CD14-positive monocyte (primary cell): Measurements from ENCODE around the gene DTNB. TPM values are rescaled to one million over a fixed set of nuclear protein-coding genes. Genes with fewer than 3 reads are reported as not detected.

ENCODE experiments used
- DNase-seq, 3 donors: peaks; one replicate each; pipeline ENCODE4 v3.0.0-alpha.2; 2011 to 2022
- H2AFZ ChIP-seq: 2 replicates; pipeline ENCODE4 v1.6.0; 2012; ENCODE audit warnings: mild to moderate bottlenecking, low read depth, low read length, inconsistent platforms; ENCODE audit not compliant: insufficient read depth, poor library complexity, severe bottlenecking
- H3K27ac ChIP-seq, 2 donors: 1 replicate in 1 of 2; 2 replicates in 1 of 2; pipeline ENCODE4 v1.5.1; 2012 to 2013; ENCODE audit warnings: low read length in 2 of 2, control low read depth in 1 of 2, inconsistent platforms in 1 of 2, low read depth in 1 of 2, mild to moderate bottlenecking in 1 of 2
- H3K27me3 ChIP-seq, 2 donors: one replicate each; pipeline versions ENCODE4 v1.6.0 to v1.6.1; 2011 to 2013; ENCODE audit warnings: low read length in 2 of 2; ENCODE audit not compliant: control insufficient read depth in 2 of 2, insufficient read depth in 2 of 2
- H3K36me3 ChIP-seq, 2 donors: replicated peaks in 1 of 2; 1 replicate in 1 of 2; 2 replicates in 1 of 2; pipeline versions ENCODE4 v1.5.1 to v1.6.1; 2012 to 2013; ENCODE audit warnings: low read length in 2 of 2, control low read depth in 1 of 2, inconsistent platforms in 1 of 2, mild to moderate bottlenecking in 1 of 2; ENCODE audit not compliant: insufficient read depth in 2 of 2, control insufficient read depth in 1 of 2
- H3K4me1 ChIP-seq, 2 donors: 1 replicate in 1 of 2; 2 replicates in 1 of 2; pipeline versions ENCODE4 v1.5.1 to v1.6.1; 2012 to 2013; ENCODE audit warnings: low read length in 2 of 2, control low read depth in 1 of 2, inconsistent platforms in 1 of 2, mild to moderate bottlenecking in 1 of 2, moderate library complexity in 1 of 2; ENCODE audit not compliant: insufficient read depth in 2 of 2, control insufficient read depth in 1 of 2
- H3K4me2 ChIP-seq: replicated peaks from 2 replicates; pipeline ENCODE3; 2012; ENCODE audit warnings: low read length, moderate library complexity, mild to moderate bottlenecking; ENCODE audit not compliant: poor library complexity, severe bottlenecking; ENCODE audit errors: extremely low read depth
- H3K4me3 ChIP-seq, 3 experiments: fragments of 200-600 bp in 1 of 3; sonication (generic) in 1 of 3; replicated peaks in 1 of 3; 1 replicate in 2 of 3; 2 replicates in 1 of 3; pipeline ENCODE4 v1.5.1; 2011 to 2013; ENCODE audit warnings: low read length in 3 of 3, mild to moderate bottlenecking in 3 of 3, control low read depth in 2 of 3, low read depth in 2 of 3, inconsistent platforms in 1 of 3, moderate library complexity in 1 of 3
- H3K79me2 ChIP-seq: 2 replicates; pipeline ENCODE4 v1.6.0; 2012; ENCODE audit warnings: mild to moderate bottlenecking, control low read depth, inconsistent platforms, low read length, moderate library complexity; ENCODE audit not compliant: insufficient read depth
- H3K9ac ChIP-seq: 2 replicates; pipeline ENCODE4 v1.6.0; 2017; ENCODE audit warnings: low read length, mild to moderate bottlenecking; ENCODE audit not compliant: insufficient read depth, poor library complexity, severe bottlenecking
- H3K9me3 ChIP-seq, 2 donors: replicated peaks in 1 of 2; 1 replicate in 1 of 2; 2 replicates in 1 of 2; pipeline versions ENCODE4 v1.5.1 to v1.6.1; 2012 to 2013; ENCODE audit warnings: low read length in 2 of 2, control low read depth in 1 of 2; ENCODE audit not compliant: control insufficient read depth in 1 of 2, insufficient read depth in 1 of 2
- H4K20me1 ChIP-seq: 2 replicates; pipeline ENCODE4 v1.6.0; 2012; ENCODE audit warnings: mild to moderate bottlenecking, low read length, control low read depth, moderate library complexity; ENCODE audit not compliant: insufficient read depth
- H3K27ac Mint-ChIP-seq, 7 donors: one replicate each; pipeline ENCODE4 v1.8.0; 2020; ENCODE audit warnings: mild to moderate bottlenecking in 7 of 7, mixed read lengths in 7 of 7, moderate library complexity in 6 of 7, inconsistent platforms in 2 of 7
- H3K27me3 Mint-ChIP-seq, 3 donors: one replicate each; pipeline ENCODE4 v1.8.0; 2021 to 2022; ENCODE audit warnings: low read depth in 3 of 3, mild to moderate bottlenecking in 3 of 3, mixed read lengths in 3 of 3, moderate library complexity in 3 of 3, inconsistent platforms in 1 of 3
- H3K36me3 Mint-ChIP-seq, 2 donors: one replicate each; pipeline ENCODE4 v1.8.0; 2020; ENCODE audit warnings: mixed read lengths in 2 of 2, inconsistent platforms in 1 of 2, mild to moderate bottlenecking in 1 of 2
- H3K4me1 Mint-ChIP-seq: one replicate; pipeline ENCODE4 v1.8.0; 2020; ENCODE audit warnings: mild to moderate bottlenecking, mixed read lengths
- H3K4me3 Mint-ChIP-seq, 2 donors: one replicate each; pipeline ENCODE4 v1.8.0; 2020; ENCODE audit warnings: mild to moderate bottlenecking in 2 of 2, mixed read lengths in 2 of 2, moderate library complexity in 1 of 2
- H3K9me3 Mint-ChIP-seq, 7 donors: one replicate each; pipeline ENCODE4 v1.8.0; 2020 to 2022; ENCODE audit warnings: mixed read lengths in 7 of 7, mild to moderate bottlenecking in 6 of 7, moderate library complexity in 6 of 7, inconsistent platforms in 2 of 7
- WGBS: methylation state at CpG from one replicate; pipeline ENCODE4 v1.1.5; 2013; ENCODE audit warnings: missing lambda C conversion rate; ENCODE audit not compliant: insufficient coverage; 5-methylcytosine and 5-hydroxymethylcytosine counted together
- intact Hi-C, 2 donors: fragments of 100-400 bp; cut with micrococcal nuclease; formaldehyde crosslinking; loops; one replicate each; pipeline versions ENCODE4 v1.15.0 to v1.15.1; 2023
- polyA plus RNA-seq, 3 donors: library from polyadenylated mRNA; depleted of rRNA in 1 of 3; unstranded in 2 of 3; stranded (reverse) in 1 of 3; fragments of 300-500 nt in 2 of 3; fragments of >200 nt in 1 of 3; fragmentation: Illumina TruSeq in 2 of 3; gene quantifications; 1 replicate in 2 of 3; 2 replicates in 1 of 3; pipeline ENCODE4 v1.2.3, GENCODE V29; 2012 to 2021
- TF ChIP-seq, protein P1 (sequence below): fragments of 200-600 bp; IDR thresholded peaks from one replicate; pipeline ENCODE4 v1.8.0; 2022; ENCODE audit warnings: antibody characterized with exemption, mild to moderate bottlenecking

DTNB gene
- polyA plus RNA-seq, 3 donors: 3.0 to 4.2 (median 3.3) TPM

DNA sequence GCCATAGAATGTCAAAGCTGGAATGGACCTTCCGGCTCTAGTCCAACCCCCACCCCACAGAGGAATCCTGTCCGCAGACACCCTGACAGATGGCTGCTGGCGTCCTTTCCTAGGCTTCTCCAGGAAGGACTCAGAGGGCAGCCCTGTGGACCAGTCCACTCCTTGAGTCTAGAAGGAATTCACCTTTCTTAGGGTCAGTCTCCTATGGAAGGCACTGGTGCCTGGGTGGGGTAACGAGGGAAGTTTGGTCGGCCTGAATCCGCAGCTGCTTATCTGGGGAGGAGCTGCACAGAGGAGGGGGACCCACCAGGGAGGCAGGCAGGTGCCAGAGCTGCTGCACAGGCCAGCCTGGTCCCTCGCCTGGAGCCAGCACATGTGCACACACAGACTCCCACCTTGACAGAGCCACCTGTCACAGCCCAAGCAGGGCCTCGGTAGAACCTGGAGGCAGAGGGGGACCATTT is 334.1 kb downstream of the DTNB start:
- no peak overlapping the region for H3K4me3 ChIP-seq
- H3K4me1 ChIP-seq: peaks cover 12 to 31% of the 10 kb centered on the region in 2 donors
- Mint-ChIP-seq H3K36me3 (peaks cover 18% of the 10 kb centered on the region in 2 donors), H3K4me3 (peak overlapping the region in 1 of 2 donors; percentile 63), H3K27ac (no peak overlapping the region), H3K27me3 (peaks cover 9 to 17% (median 13%) of the 10 kb centered on the region in 3 donors), H3K9me3 (no peaks in the 10 kb centered on the region), H3K4me1 (peaks cover 39% of the 10 kb centered on the region)
- no peak for DNase-seq
- intact Hi-C loops: loop anchor here in 1 of 2 donors (5.0 kb wide), 1 partner anchor 37 kb away; no protein-coding TSS in a partner anchor
- H3K27ac ChIP-seq: no peak overlapping the region
- TF ChIP-seq, protein P1, sequence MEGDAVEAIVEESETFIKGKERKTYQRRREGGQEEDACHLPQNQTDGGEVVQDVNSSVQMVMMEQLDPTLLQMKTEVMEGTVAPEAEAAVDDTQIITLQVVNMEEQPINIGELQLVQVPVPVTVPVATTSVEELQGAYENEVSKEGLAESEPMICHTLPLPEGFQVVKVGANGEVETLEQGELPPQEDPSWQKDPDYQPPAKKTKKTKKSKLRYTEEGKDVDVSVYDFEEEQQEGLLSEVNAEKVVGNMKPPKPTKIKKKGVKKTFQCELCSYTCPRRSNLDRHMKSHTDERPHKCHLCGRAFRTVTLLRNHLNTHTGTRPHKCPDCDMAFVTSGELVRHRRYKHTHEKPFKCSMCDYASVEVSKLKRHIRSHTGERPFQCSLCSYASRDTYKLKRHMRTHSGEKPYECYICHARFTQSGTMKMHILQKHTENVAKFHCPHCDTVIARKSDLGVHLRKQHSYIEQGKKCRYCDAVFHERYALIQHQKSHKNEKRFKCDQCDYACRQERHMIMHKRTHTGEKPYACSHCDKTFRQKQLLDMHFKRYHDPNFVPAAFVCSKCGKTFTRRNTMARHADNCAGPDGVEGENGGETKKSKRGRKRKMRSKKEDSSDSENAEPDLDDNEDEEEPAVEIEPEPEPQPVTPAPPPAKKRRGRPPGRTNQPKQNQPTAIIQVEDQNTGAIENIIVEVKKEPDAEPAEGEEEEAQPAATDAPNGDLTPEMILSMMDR: no peak
- H3K9me3 ChIP-seq: no peaks in the 10 kb centered on the region
- H3K79me2 ChIP-seq: peaks cover 24% of the 10 kb centered on the region
- no peak overlapping the region for H2AFZ ChIP-seq
- H3K9ac ChIP-seq: no peak overlapping the region
- no peaks in the 10 kb centered on the region for H3K36me3 ChIP-seq
- peaks cover 67% of the 10 kb centered on the region for H4K20me1 ChIP-seq
- H3K27me3 ChIP-seq: peaks cover 0 to 7% of the 10 kb centered on the region in 2 donors
- 96% methylated on average over 8 of the region's 8 CpGs for WGBS
- H3K4me2 ChIP-seq: no peak overlapping the region

GRCh38 chr2:25338401-25338800 is 335.0 kb downstream of the DTNB start:
- intact Hi-C loops: loop anchor here in 1 of 2 donors (5.0 kb wide), 1 partner anchor 36 kb away; no protein-coding TSS in a partner anchor

More at GRCh38 chr2:25338401-25338800, 335.0 kb downstream of the DTNB start:
- Mint-ChIP-seq H3K36me3 (peaks cover 18% of the 10 kb centered on the region in 2 donors), H3K4me3 (peak overlapping the region in 1 of 2 donors; percentile 23), H3K27ac (no peak overlapping the region), H3K4me1 (peaks cover 41% of the 10 kb centered on the region), H3K27me3 (peaks cover 7 to 12% (median 12%) of the 10 kb centered on the region in 3 donors), H3K9me3 (no peaks in the 10 kb centered on the region)
- Histone ChIP-seq H3K9me3 (no peaks in the 10 kb centered on the region), H3K27me3 (peaks cover 0 to 7% of the 10 kb centered on the region in 2 donors), H3K27ac (no peak overlapping the region), H4K20me1 (peaks cover 75% of the 10 kb centered on the region), H3K4me2 (no peak overlapping the region), H3K4me1 (peaks cover 12 to 31% of the 10 kb centered on the region in 2 donors), H3K79me2 (peaks cover 24% of the 10 kb centered on the region), H3K36me3 (no peaks in the 10 kb centered on the region), H2AFZ (no peak overlapping the region), H3K9ac (no peak overlapping the region), H3K4me3 (no peak overlapping the region)
- TF ChIP-seq, protein P1: no peak
- DNase-seq: no peak
- WGBS: 95% methylated on average over 11 of the region's 13 CpGs
